ENCODE data around the gene LEKR1.

LEKR1 gene

GRCh38 chr3:156825795-156826143 is 384 bp upstream of the LEKR1 start:
- TF ChIP-seq CTCF (IDR thresholded peaks at IDR 0.05; ENCODE audit: low read depth, low read length): no peak
- Histone ChIP-seq H3K27ac (peak overlapping the region; percentile 76), H3K27me3 (ENCODE audit: insufficient read depth, low read depth, severe bottlenecking) (no peaks in the 10 kb centered on the region), H3K9me3 (ENCODE audit: severe bottlenecking) (no peaks in the 10 kb centered on the region), H3K36me3 (no peaks in the 10 kb centered on the region), H3K4me3 (ENCODE audit: low read depth, low read length) (peak overlapping the region; percentile 96)
- no peak for DNase-seq

GRCh38 chr3:156826896-156827882 is 1.0 kb downstream of the LEKR1 start:
- Histone ChIP-seq H3K9me3 (ENCODE audit: severe bottlenecking) (no peaks in the 10 kb centered on the region), H3K27ac (peak overlapping the region; percentile 76), H3K27me3 (ENCODE audit: insufficient read depth, low read depth, severe bottlenecking) (no peaks in the 10 kb centered on the region), H3K4me3 (ENCODE audit: low read depth, low read length) (peak overlapping the region; percentile 96), H3K36me3 (no peaks in the 10 kb centered on the region)
- TF ChIP-seq CTCF (IDR thresholded peaks at IDR 0.05; ENCODE audit: low read depth, low read length): no peak
- DNase-seq: no peak

GRCh38 chr3:156831006-156831405 is 4.9 kb downstream of the LEKR1 start:
- Histone ChIP-seq H3K27me3 (ENCODE audit: insufficient read depth, low read depth, severe bottlenecking) (no peaks in the 10 kb centered on the region), H3K36me3 (no peaks in the 10 kb centered on the region), H3K4me3 (ENCODE audit: low read depth, low read length) (no peak overlapping the region), H3K27ac (no peak overlapping the region), H3K9me3 (ENCODE audit: severe bottlenecking) (no peaks in the 10 kb centered on the region)
- no peak for DNase-seq
- no peak for TF ChIP-seq CTCF (IDR thresholded peaks at IDR 0.05; ENCODE audit: low read depth, low read length)

GRCh38 chr3:156834435-156834834 is 8.3 kb downstream of the LEKR1 start:
- H3K36me3 ChIP-seq: no peaks in the 10 kb centered on the region
- DNase-seq: no peak
- H3K4me3 ChIP-seq (ENCODE audit: low read depth, low read length): no peak overlapping the region
- no peaks in the 10 kb centered on the region for H3K9me3 ChIP-seq (ENCODE audit: severe bottlenecking)
- H3K27me3 ChIP-seq (ENCODE audit: insufficient read depth, low read depth, severe bottlenecking): no peaks in the 10 kb centered on the region
- H3K27ac ChIP-seq: no peak overlapping the region
- no peak for TF ChIP-seq CTCF (IDR thresholded peaks at IDR 0.05; ENCODE audit: low read depth, low read length)

- no peak for DNase-seq
- Histone ChIP-seq H3K27me3 (ENCODE audit: insufficient read depth, low read depth, severe bottlenecking) (no peaks in the 10 kb centered on the region), H3K36me3 (no peaks in the 10 kb centered on the region), H3K27ac (no peak overlapping the region), H3K9me3 (ENCODE audit: severe bottlenecking) (no peaks in the 10 kb centered on the region), H3K4me3 (ENCODE audit: low read depth, low read length) (no peak overlapping the region)
- TF ChIP-seq CTCF (IDR thresholded peaks at IDR 0.05; ENCODE audit: low read depth, low read length): no peak
Measured at GRCh38 chr3:156834962-156835535, 8.9 kb downstream of the LEKR1 start.

Measured in WERI-Rb-1 (cell line).